CD4-positive, CD25-positive, alpha-beta regulatory T cell (primary cell): ENCODE data around the gene PRAMEF2. TPM values are rescaled to one million over a fixed set of nuclear protein-coding genes. Genes with fewer than 3 reads are reported as not detected.

Source experiments
- polyA plus RNA-seq, 4 donors: library from polyadenylated mRNA; unstranded; fragments of 300-500 nt; fragmentation: Illumina TruSeq; gene quantifications; one replicate each; pipeline ENCODE4 v1.2.3, GENCODE V29; 2021
- total RNA-seq: library from RNA; stranded (reverse); gene quantifications from one replicate; pipeline ENCODE4 v1.2.3, GENCODE V29; 2022

PRAMEF2 gene
- total and polyA plus RNA-seq, 5 donors from 2014 or later: not detected

Other genes with a start within 250 kb of the PRAMEF2 start
- gene DHRS3, start 238.9 kb upstream of the PRAMEF2 start, total RNA-seq: 15.2 TPM
- 10 to 100 TPM in 3 of 4 donors, 1 to 10 TPM in 1; 8.8 to 25.6 (median 16.1) TPM for gene DHRS3, start 238.9 kb upstream of the PRAMEF2 start, polyA plus RNA-seq
- gene AADACL4, start 213.0 kb upstream of the PRAMEF2 start, total RNA-seq: not detected
- not detected for gene AADACL4, start 213.0 kb upstream of the PRAMEF2 start, polyA plus RNA-seq
- not detected for gene AADACL3, start 141.0 kb upstream of the PRAMEF2 start, total RNA-seq
- not detected for gene AADACL3, start 141.0 kb upstream of the PRAMEF2 start, polyA plus RNA-seq
- not detected for gene CFAP107, start 110.9 kb upstream of the PRAMEF2 start, total RNA-seq
- not detected for gene CFAP107, start 110.9 kb upstream of the PRAMEF2 start, polyA plus RNA-seq
- not detected for gene PRAMEF12, start 83.3 kb upstream of the PRAMEF2 start, total RNA-seq
- gene PRAMEF12, start 83.3 kb upstream of the PRAMEF2 start, polyA plus RNA-seq: not detected
- not detected for gene PRAMEF1, start 65.7 kb upstream of the PRAMEF2 start, total RNA-seq
- not detected for gene PRAMEF1, start 65.7 kb upstream of the PRAMEF2 start, polyA plus RNA-seq
- gene PRAMEF11, start 25.7 kb upstream of the PRAMEF2 start, total RNA-seq: not detected
- not detected for gene PRAMEF11, start 25.7 kb upstream of the PRAMEF2 start, polyA plus RNA-seq
- not detected for gene HNRNPCL1, start 8.4 kb upstream of the PRAMEF2 start, total RNA-seq
- gene HNRNPCL1, start 8.4 kb upstream of the PRAMEF2 start, polyA plus RNA-seq: under 1 TPM in 1 of 4 donors, not detected in 3; 0.17 TPM
- gene PRAMEF4, start 29.1 kb downstream of the PRAMEF2 start, total RNA-seq: not detected
- not detected for gene PRAMEF4, start 29.1 kb downstream of the PRAMEF2 start, polyA plus RNA-seq
- gene PRAMEF10, start 41.2 kb downstream of the PRAMEF2 start, total RNA-seq: not detected
- gene PRAMEF10, start 41.2 kb downstream of the PRAMEF2 start, polyA plus RNA-seq: not detected
- gene PRAMEF7, start 59.5 kb downstream of the PRAMEF2 start, total RNA-seq: not detected
- not detected for gene PRAMEF7, start 59.5 kb downstream of the PRAMEF2 start, polyA plus RNA-seq
- not detected for gene PRAMEF6, start 90.5 kb downstream of the PRAMEF2 start, total RNA-seq
- gene PRAMEF6, start 90.5 kb downstream of the PRAMEF2 start, polyA plus RNA-seq: not detected
- gene PRAMEF27, start 199.5 kb downstream of the PRAMEF2 start, total RNA-seq: not detected
- gene PRAMEF27, start 199.5 kb downstream of the PRAMEF2 start, polyA plus RNA-seq: not detected
- not detected for gene HNRNPCL3, start 203.7 kb downstream of the PRAMEF2 start, total RNA-seq
- gene HNRNPCL3, start 203.7 kb downstream of the PRAMEF2 start, polyA plus RNA-seq: not detected
- gene PRAMEF25, start 213.7 kb downstream of the PRAMEF2 start, total RNA-seq: not detected
- gene PRAMEF25, start 213.7 kb downstream of the PRAMEF2 start, polyA plus RNA-seq: not detected